ENCODE measurements around the gene COA6.
"Not testable (repeated sequence)": the region's sequence is repeated elsewhere in the genome, so short reads cannot be mapped to it uniquely, and the experiment has no call there.

The COA6 gene

GRCh38 chr1:234371414-234371813 lies 1.8 kb upstream of the COA6 start:
- no peak for DNase-seq

GRCh38 chr1:234372011-234372757 lies 1.1 kb upstream of the COA6 start:
- peak; percentile 12 for DNase-seq

- no peak for DNase-seq
Measured at GRCh38 chr1:234373959-234374254, 651 bp downstream of the COA6 start.

GRCh38 chr1:234375672-234376071 lies 2.4 kb downstream of the COA6 start:
- no peak for DNase-seq

GRCh38 chr1:234379591-234380109 lies 6.4 kb downstream of the COA6 start:
- not testable (repeated sequence) for DNase-seq

GRCh38 chr1:234381699-234382555 lies 8.7 kb downstream of the COA6 start:
- DNase-seq: no peak

- DNase-seq: no peak
Measured at GRCh38 chr1:234386122-234386521, 12.9 kb downstream of the COA6 start.

GRCh38 chr1:234388094-234388493 lies 14.8 kb downstream of the COA6 start:
- no peak for DNase-seq

GRCh38 chr1:234393190-234393589 lies 19.9 kb downstream of the COA6 start:
- DNase-seq: no peak

- DNase-seq: no peak
Measured at GRCh38 chr1:234395297-234395696, 22.0 kb downstream of the COA6 start.

- no peak for DNase-seq
Measured at GRCh38 chr1:234396092-234396491, 22.8 kb downstream of the COA6 start.

GRCh38 chr1:234396871-234397270 lies 23.6 kb downstream of the COA6 start:
- DNase-seq: no peak

- no peak for DNase-seq
Measured at GRCh38 chr1:234397732-234398131, 24.5 kb downstream of the COA6 start.

- DNase-seq: peak; percentile 35
Measured at GRCh38 chr1:234398849-234399381, 25.7 kb downstream of the COA6 start.

GRCh38 chr1:234399515-234399914 lies 26.3 kb downstream of the COA6 start:
- not testable (repeated sequence) for DNase-seq

GRCh38 chr1:234400773-234401172 lies 27.5 kb downstream of the COA6 start:
- no peak for DNase-seq

- no peak for DNase-seq
Measured at GRCh38 chr1:234401658-234402057, 28.4 kb downstream of the COA6 start.

GRCh38 chr1:234402939-234403338 lies 29.7 kb downstream of the COA6 start:
- no peak for DNase-seq

GRCh38 chr1:234405676-234406075 lies 32.4 kb downstream of the COA6 start:
- no peak for DNase-seq

- no peak for DNase-seq
Measured at GRCh38 chr1:234406871-234407270, 33.6 kb downstream of the COA6 start.

GRCh38 chr1:234408757-234409156 lies 35.5 kb downstream of the COA6 start:
- no peak for DNase-seq

GRCh38 chr1:234409328-234409727 lies 36.1 kb downstream of the COA6 start:
- no peak for DNase-seq

- no peak for DNase-seq
Measured at GRCh38 chr1:234412830-234413229, 39.6 kb downstream of the COA6 start.

GRCh38 chr1:234413485-234413884 lies 40.2 kb downstream of the COA6 start:
- no peak for DNase-seq

All from fibroblast of skin of right biceps (primary cell).